Karpas-422 (cell line): Measurements from ENCODE around the gene AMBRA1. TPM values are rescaled to one million over a fixed set of nuclear protein-coding genes. Genes with fewer than 3 reads are reported as not detected.

Experiments used
- DNase-seq: peaks from one replicate; pipeline ENCODE4 v3.0.0-alpha.2; 2015
- H2AFZ ChIP-seq: fragments of 200-600 bp; sonication (generic); 2 replicates; pipeline ENCODE4 v1.6.1; 2014; ENCODE audit warnings: antibody characterized with exemption, low read length, mixed read lengths
- H3K27ac ChIP-seq: fragments of 200-600 bp; sonication (generic); 2 replicates; pipeline ENCODE4 v1.5.1; 2014; ENCODE audit warnings: mild to moderate bottlenecking, low read length, moderate library complexity
- H3K27me3 ChIP-seq: fragments of 200-600 bp; sonication (generic); 2 replicates; pipeline ENCODE4 v1.6.1; 2014; ENCODE audit warnings: low read length, mixed read lengths
- H3K36me3 ChIP-seq: fragments of 200-600 bp; sonication (generic); 2 replicates; pipeline ENCODE4 v1.6.1; 2014; ENCODE audit warnings: low read length, mixed read lengths; ENCODE audit not compliant: insufficient read depth
- H3K4me1 ChIP-seq: fragments of 200-600 bp; sonication (generic); 2 replicates; pipeline ENCODE4 v1.6.1; 2014; ENCODE audit warnings: mild to moderate bottlenecking, low read length, mixed read lengths
- H3K4me2 ChIP-seq: fragments of 200-600 bp; sonication (generic); 2 replicates; pipeline ENCODE4 v1.6.1; 2014; ENCODE audit warnings: low read length, low read depth, mild to moderate bottlenecking; ENCODE audit not compliant: poor library complexity, severe bottlenecking
- H3K4me3 ChIP-seq: fragments of 200-600 bp; sonication (generic); 2 replicates; pipeline ENCODE4 v1.5.1; 2014; ENCODE audit warnings: mild to moderate bottlenecking, antibody characterized with exemption, low read length, mixed read lengths
- H3K79me2 ChIP-seq: fragments of 200-600 bp; sonication (generic); 2 replicates; pipeline ENCODE4 v1.6.1; 2014; ENCODE audit warnings: mild to moderate bottlenecking, low read length, mixed read lengths
- H3K9ac ChIP-seq: fragments of 200-600 bp; sonication (generic); 2 replicates; pipeline ENCODE4 v1.6.0; 2014; ENCODE audit warnings: low read length
- H3K9me2 ChIP-seq: fragments of 200-600 bp; sonication (generic), shearing (Covaris generic); replicated peaks from 2 replicates; pipeline ENCODE4 v1.6.0; 2014; ENCODE audit warnings: mild to moderate bottlenecking, low read length, moderate library complexity; ENCODE audit not compliant: insufficient read depth
- H3K9me3 ChIP-seq: fragments of 300-700, 200-600 bp; sonication (generic); 2 replicates; pipeline ENCODE4 v1.6.1; 2014; ENCODE audit warnings: low read length, mixed read lengths
- H4K20me1 ChIP-seq: fragments of 200-600 bp; sonication (generic); 2 replicates; pipeline ENCODE4 v1.6.1; 2014; ENCODE audit warnings: mild to moderate bottlenecking, antibody characterized with exemption, low read length, low read depth; ENCODE audit not compliant: insufficient read depth
- total RNA-seq: library from RNA; depleted of rRNA; stranded (reverse); fragments of >200 nt; shearing (Covaris generic); gene quantifications from 2 replicates; pipeline ENCODE4 v1.2.3, GENCODE V29; 2014; ENCODE audit warnings: low replicate concordance

The AMBRA1 gene
- total RNA-seq, 1 experiment from 2014 or later: 30.3 TPM

- Histone ChIP-seq H3K79me2 (no peaks in the 10 kb centered on the region), H3K27me3 (no peaks in the 10 kb centered on the region), H3K9ac (no peak overlapping the region), H3K9me2 (no peaks in the 10 kb centered on the region), H3K4me3 (no peak overlapping the region), H3K4me2 (no peak overlapping the region), H3K9me3 (no peaks in the 10 kb centered on the region), H4K20me1 (no peaks in the 10 kb centered on the region), H3K4me1 (no peaks in the 10 kb centered on the region), H2AFZ (no peak overlapping the region), H3K27ac (no peak overlapping the region), H3K36me3 (no peaks in the 10 kb centered on the region)
- DNase-seq: no peak
Observed at GRCh38 chr11:46418751-46419150, 175.1 kb downstream of the AMBRA1 start.

GRCh38 chr11:46417711-46418110 is 176.1 kb downstream of the AMBRA1 start:
- Histone ChIP-seq H3K79me2 (no peaks in the 10 kb centered on the region), H3K4me1 (no peaks in the 10 kb centered on the region), H3K9me3 (no peaks in the 10 kb centered on the region), H4K20me1 (no peaks in the 10 kb centered on the region), H3K27me3 (no peaks in the 10 kb centered on the region), H3K36me3 (no peaks in the 10 kb centered on the region), H3K4me2 (no peak overlapping the region), H3K9ac (no peak overlapping the region), H3K9me2 (no peaks in the 10 kb centered on the region), H3K4me3 (no peak overlapping the region), H2AFZ (no peak overlapping the region), H3K27ac (no peak overlapping the region)
- DNase-seq: no peak

DNA sequence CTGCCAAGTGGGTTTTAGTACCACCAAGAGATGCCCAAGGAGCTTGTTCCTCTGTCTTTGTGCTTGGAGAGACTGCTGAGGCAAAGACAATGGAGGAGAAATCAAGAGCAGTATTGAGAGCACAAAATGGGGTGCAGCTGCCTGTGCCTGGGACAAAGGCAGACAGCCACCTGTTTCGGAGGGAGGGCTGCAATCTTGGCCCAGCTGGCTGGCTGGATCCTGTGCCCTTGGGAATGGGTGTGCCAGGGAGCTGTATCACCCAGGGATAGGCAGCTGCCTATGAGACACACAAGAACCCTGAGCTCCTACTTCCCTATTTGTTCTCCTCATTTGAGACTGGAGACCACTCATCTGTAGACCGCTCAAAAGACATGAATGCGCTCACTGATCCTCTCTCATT is 178.9 kb downstream of the AMBRA1 start:
- Histone ChIP-seq H3K9ac (no peak overlapping the region), H3K4me1 (no peaks in the 10 kb centered on the region), H3K9me2 (no peaks in the 10 kb centered on the region), H4K20me1 (no peaks in the 10 kb centered on the region), H3K9me3 (no peaks in the 10 kb centered on the region), H3K36me3 (no peaks in the 10 kb centered on the region), H3K27ac (no peak overlapping the region), H3K4me3 (no peak overlapping the region), H3K27me3 (no peaks in the 10 kb centered on the region), H2AFZ (no peak overlapping the region), H3K4me2 (no peak overlapping the region), H3K79me2 (no peaks in the 10 kb centered on the region)
- DNase-seq: no peak

- Histone ChIP-seq H3K27ac (no peak overlapping the region), H3K9ac (no peak overlapping the region), H3K9me3 (no peaks in the 10 kb centered on the region), H4K20me1 (no peaks in the 10 kb centered on the region), H3K4me2 (no peak overlapping the region), H3K27me3 (no peaks in the 10 kb centered on the region), H2AFZ (no peak overlapping the region), H3K79me2 (no peaks in the 10 kb centered on the region), H3K4me3 (no peak overlapping the region), H3K9me2 (no peaks in the 10 kb centered on the region), H3K4me1 (no peaks in the 10 kb centered on the region), H3K36me3 (no peaks in the 10 kb centered on the region)
- DNase-seq: no peak
Observed at GRCh38 chr11:46414466-46414796, 179.4 kb downstream of the AMBRA1 start.

- H2AFZ ChIP-seq: no peak overlapping the region
Observed at GRCh38 chr11:46413760-46414465, 179.9 kb downstream of the AMBRA1 start.

DNA sequence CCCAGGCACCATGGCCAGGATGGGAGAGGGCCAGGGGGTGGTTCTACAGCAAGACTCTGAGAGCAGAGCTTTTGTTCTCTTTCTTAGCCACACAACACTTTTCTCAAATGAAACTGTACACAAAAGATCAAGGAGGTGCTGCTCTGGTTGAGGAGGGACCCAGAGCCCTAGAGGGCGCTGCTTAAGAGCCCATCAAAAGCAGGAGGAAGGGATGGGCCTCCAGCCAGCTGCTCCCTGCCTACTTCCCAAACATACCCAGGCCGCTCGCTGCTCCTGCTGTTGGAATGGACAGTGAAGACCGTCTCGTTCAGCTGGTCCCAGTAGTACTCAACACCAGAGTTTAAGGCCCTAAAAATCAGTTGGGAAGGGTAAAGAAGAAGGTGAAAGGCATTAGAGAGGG is 183.8 kb downstream of the AMBRA1 start:
- Histone ChIP-seq H3K9ac (no peak overlapping the region), H3K36me3 (peaks cover 6% of the 10 kb centered on the region; the same call in 1 of the 2 replicates), H3K4me1 (no peaks in the 10 kb centered on the region), H4K20me1 (no peaks in the 10 kb centered on the region), H3K4me3 (no peak overlapping the region), H3K9me2 (no peaks in the 10 kb centered on the region), H3K4me2 (no peak overlapping the region), H3K27me3 (no peaks in the 10 kb centered on the region), H2AFZ (no peak overlapping the region), H3K27ac (no peak overlapping the region), H3K9me3 (no peaks in the 10 kb centered on the region), H3K79me2 (no peaks in the 10 kb centered on the region)
- no peak for DNase-seq

More at GRCh38 chr11:46413760-46414465, 179.9 kb downstream of the AMBRA1 start:
- no peaks in the 10 kb centered on the region for H3K36me3 ChIP-seq
- no peaks in the 10 kb centered on the region for H4K20me1 ChIP-seq
- no peak overlapping the region for H3K9ac ChIP-seq
- no peak overlapping the region for H3K4me2 ChIP-seq
- H3K27ac ChIP-seq: no peak overlapping the region
- no peaks in the 10 kb centered on the region for H3K9me2 ChIP-seq
- no peak for DNase-seq
- no peaks in the 10 kb centered on the region for H3K4me1 ChIP-seq
- no peaks in the 10 kb centered on the region for H3K27me3 ChIP-seq
- H3K79me2 ChIP-seq: no peaks in the 10 kb centered on the region
- H3K4me3 ChIP-seq: no peak overlapping the region
- no peaks in the 10 kb centered on the region for H3K9me3 ChIP-seq

GRCh38 chr11:46408407-46408986 is 185.3 kb downstream of the AMBRA1 start:
- no peaks in the 10 kb centered on the region for H4K20me1 ChIP-seq
- peaks cover 6% of the 10 kb centered on the region; the same call in 1 of the 2 replicates for H3K36me3 ChIP-seq
- H3K4me3 ChIP-seq: no peak overlapping the region
- no peak overlapping the region for H3K9ac ChIP-seq
- H3K4me2 ChIP-seq: no peak overlapping the region
- no peaks in the 10 kb centered on the region for H3K79me2 ChIP-seq
- no peaks in the 10 kb centered on the region for H3K9me2 ChIP-seq
- H2AFZ ChIP-seq: no peak overlapping the region
- no peaks in the 10 kb centered on the region for H3K9me3 ChIP-seq
- H3K4me1 ChIP-seq: no peaks in the 10 kb centered on the region
- H3K27me3 ChIP-seq: no peaks in the 10 kb centered on the region
- H3K27ac ChIP-seq: no peak overlapping the region
- no peak for DNase-seq

DNA sequence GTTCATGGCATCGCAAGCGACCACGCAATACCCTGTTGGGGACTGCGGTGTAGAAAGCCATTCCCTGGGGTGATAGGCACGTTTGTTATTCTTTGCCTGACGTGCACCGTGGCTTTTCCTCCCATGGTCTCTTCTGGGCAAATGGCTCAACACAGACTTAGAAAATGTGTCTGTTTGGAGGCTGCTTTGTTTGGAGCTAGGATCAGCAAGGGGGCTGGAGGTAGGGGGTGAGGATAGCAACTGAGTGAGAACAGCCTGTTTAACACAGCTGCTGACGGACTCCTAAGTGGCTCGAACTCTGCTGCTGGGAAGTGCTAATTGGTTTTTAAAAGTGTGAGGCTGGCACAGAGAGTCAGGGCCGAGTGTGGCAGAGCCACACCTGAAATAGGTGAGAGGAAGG is 186.2 kb downstream of the AMBRA1 start:
- no peaks in the 10 kb centered on the region for H3K79me2 ChIP-seq
- H3K4me2 ChIP-seq: no peak overlapping the region
- no peaks in the 10 kb centered on the region for H3K27me3 ChIP-seq
- DNase-seq: no peak
- H3K4me3 ChIP-seq: no peak overlapping the region
- H3K27ac ChIP-seq: no peak overlapping the region
- no peaks in the 10 kb centered on the region for H3K4me1 ChIP-seq
- H3K9me2 ChIP-seq: no peaks in the 10 kb centered on the region
- H4K20me1 ChIP-seq: no peaks in the 10 kb centered on the region
- no peaks in the 10 kb centered on the region for H3K9me3 ChIP-seq
- no peak overlapping the region for H2AFZ ChIP-seq
- no peak overlapping the region for H3K9ac ChIP-seq
- peaks cover 6% of the 10 kb centered on the region; the same call in 1 of the 2 replicates for H3K36me3 ChIP-seq
